CD14-positive monocyte (primary cell): Measurements from ENCODE around the gene NFKBIA. TPM values are rescaled to one million over a fixed set of nuclear protein-coding genes. Genes with fewer than 3 reads are reported as not detected.

ENCODE experiments used
- DNase-seq, 3 donors: peaks; one replicate each; pipeline ENCODE4 v3.0.0-alpha.2; 2011 to 2022
- H2AFZ ChIP-seq: 2 replicates; pipeline ENCODE4 v1.6.0; 2012; ENCODE audit warnings: mild to moderate bottlenecking, low read depth, low read length, inconsistent platforms; ENCODE audit not compliant: insufficient read depth, poor library complexity, severe bottlenecking
- H3K27ac ChIP-seq, 2 donors: 1 replicate in 1 of 2; 2 replicates in 1 of 2; pipeline ENCODE4 v1.5.1; 2012 to 2013; ENCODE audit warnings: low read length in 2 of 2, control low read depth in 1 of 2, inconsistent platforms in 1 of 2, low read depth in 1 of 2, mild to moderate bottlenecking in 1 of 2
- H3K27me3 ChIP-seq, 2 donors: one replicate each; pipeline versions ENCODE4 v1.6.0 to v1.6.1; 2011 to 2013; ENCODE audit warnings: low read length in 2 of 2; ENCODE audit not compliant: control insufficient read depth in 2 of 2, insufficient read depth in 2 of 2
- H3K36me3 ChIP-seq, 2 donors: replicated peaks in 1 of 2; 1 replicate in 1 of 2; 2 replicates in 1 of 2; pipeline versions ENCODE4 v1.5.1 to v1.6.1; 2012 to 2013; ENCODE audit warnings: low read length in 2 of 2, control low read depth in 1 of 2, inconsistent platforms in 1 of 2, mild to moderate bottlenecking in 1 of 2; ENCODE audit not compliant: insufficient read depth in 2 of 2, control insufficient read depth in 1 of 2
- H3K4me1 ChIP-seq, 2 donors: 1 replicate in 1 of 2; 2 replicates in 1 of 2; pipeline versions ENCODE4 v1.5.1 to v1.6.1; 2012 to 2013; ENCODE audit warnings: low read length in 2 of 2, control low read depth in 1 of 2, inconsistent platforms in 1 of 2, mild to moderate bottlenecking in 1 of 2, moderate library complexity in 1 of 2; ENCODE audit not compliant: insufficient read depth in 2 of 2, control insufficient read depth in 1 of 2
- H3K4me2 ChIP-seq: replicated peaks from 2 replicates; pipeline ENCODE3; 2012; ENCODE audit warnings: low read length, moderate library complexity, mild to moderate bottlenecking; ENCODE audit not compliant: poor library complexity, severe bottlenecking; ENCODE audit errors: extremely low read depth
- H3K4me3 ChIP-seq, 3 experiments: fragments of 200-600 bp in 1 of 3; sonication (generic) in 1 of 3; replicated peaks in 1 of 3; 1 replicate in 2 of 3; 2 replicates in 1 of 3; pipeline ENCODE4 v1.5.1; 2011 to 2013; ENCODE audit warnings: low read length in 3 of 3, mild to moderate bottlenecking in 3 of 3, control low read depth in 2 of 3, low read depth in 2 of 3, inconsistent platforms in 1 of 3, moderate library complexity in 1 of 3
- H3K79me2 ChIP-seq: 2 replicates; pipeline ENCODE4 v1.6.0; 2012; ENCODE audit warnings: mild to moderate bottlenecking, control low read depth, inconsistent platforms, low read length, moderate library complexity; ENCODE audit not compliant: insufficient read depth
- H3K9ac ChIP-seq: 2 replicates; pipeline ENCODE4 v1.6.0; 2017; ENCODE audit warnings: low read length, mild to moderate bottlenecking; ENCODE audit not compliant: insufficient read depth, poor library complexity, severe bottlenecking
- H3K9me3 ChIP-seq, 2 donors: replicated peaks in 1 of 2; 1 replicate in 1 of 2; 2 replicates in 1 of 2; pipeline versions ENCODE4 v1.5.1 to v1.6.1; 2012 to 2013; ENCODE audit warnings: low read length in 2 of 2, control low read depth in 1 of 2; ENCODE audit not compliant: control insufficient read depth in 1 of 2, insufficient read depth in 1 of 2
- H4K20me1 ChIP-seq: 2 replicates; pipeline ENCODE4 v1.6.0; 2012; ENCODE audit warnings: mild to moderate bottlenecking, low read length, control low read depth, moderate library complexity; ENCODE audit not compliant: insufficient read depth
- H3K27ac Mint-ChIP-seq, 7 donors: one replicate each; pipeline ENCODE4 v1.8.0; 2020; ENCODE audit warnings: mild to moderate bottlenecking in 7 of 7, mixed read lengths in 7 of 7, moderate library complexity in 6 of 7, inconsistent platforms in 2 of 7
- H3K27me3 Mint-ChIP-seq, 3 donors: one replicate each; pipeline ENCODE4 v1.8.0; 2021 to 2022; ENCODE audit warnings: low read depth in 3 of 3, mild to moderate bottlenecking in 3 of 3, mixed read lengths in 3 of 3, moderate library complexity in 3 of 3, inconsistent platforms in 1 of 3
- H3K36me3 Mint-ChIP-seq, 2 donors: one replicate each; pipeline ENCODE4 v1.8.0; 2020; ENCODE audit warnings: mixed read lengths in 2 of 2, inconsistent platforms in 1 of 2, mild to moderate bottlenecking in 1 of 2
- H3K4me1 Mint-ChIP-seq: one replicate; pipeline ENCODE4 v1.8.0; 2020; ENCODE audit warnings: mild to moderate bottlenecking, mixed read lengths
- H3K4me3 Mint-ChIP-seq, 2 donors: one replicate each; pipeline ENCODE4 v1.8.0; 2020; ENCODE audit warnings: mild to moderate bottlenecking in 2 of 2, mixed read lengths in 2 of 2, moderate library complexity in 1 of 2
- H3K9me3 Mint-ChIP-seq, 7 donors: one replicate each; pipeline ENCODE4 v1.8.0; 2020 to 2022; ENCODE audit warnings: mixed read lengths in 7 of 7, mild to moderate bottlenecking in 6 of 7, moderate library complexity in 6 of 7, inconsistent platforms in 2 of 7
- CTCF ChIP-seq: fragments of 200-600 bp; IDR thresholded peaks from one replicate; pipeline ENCODE4 v1.8.0; 2022; ENCODE audit warnings: antibody characterized with exemption, mild to moderate bottlenecking
- WGBS: methylation state at CpG from one replicate; pipeline ENCODE4 v1.1.5; 2013; ENCODE audit warnings: missing lambda C conversion rate; ENCODE audit not compliant: insufficient coverage; 5-methylcytosine and 5-hydroxymethylcytosine counted together
- intact Hi-C, 2 donors: fragments of 100-400 bp; cut with micrococcal nuclease; formaldehyde crosslinking; loops; one replicate each; pipeline versions ENCODE4 v1.15.0 to v1.15.1; 2023
- polyA plus RNA-seq, 3 donors: library from polyadenylated mRNA; depleted of rRNA in 1 of 3; unstranded in 2 of 3; stranded (reverse) in 1 of 3; fragments of 300-500 nt in 2 of 3; fragments of >200 nt in 1 of 3; fragmentation: Illumina TruSeq in 2 of 3; gene quantifications; 1 replicate in 2 of 3; 2 replicates in 1 of 3; pipeline ENCODE4 v1.2.3, GENCODE V29; 2012 to 2021

The NFKBIA gene
- polyA plus RNA-seq, 3 donors = 868 to 4,739 (median 935) TPM

- H3K9me3 Mint-ChIP-seq = peaks cover 0 to 2% (median 0%) of the 10 kb centered on the region in 7 donors
- Histone ChIP-seq H4K20me1 (no peaks in the 10 kb centered on the region), H3K27ac (no peak overlapping the region), H3K79me2 (no peaks in the 10 kb centered on the region), H3K36me3 (no peaks in the 10 kb centered on the region), H3K27me3 (no peaks in the 10 kb centered on the region), H3K4me3 (no peak overlapping the region), H3K9ac (no peak overlapping the region), H3K9me3 (no peaks in the 10 kb centered on the region), H3K4me1 (no peaks in the 10 kb centered on the region), H3K4me2 (no peak overlapping the region), H2AFZ (no peak overlapping the region)
- H3K4me1 Mint-ChIP-seq = peaks cover 7% of the 10 kb centered on the region
- H3K4me3 Mint-ChIP-seq = no peak overlapping the region
- peak overlapping the region in 1 of 7 donors; percentile 15 for H3K27ac Mint-ChIP-seq
- intact Hi-C loops = no loop called here
- peak; percentile 4 to 62 (median 11) for DNase-seq
- TF ChIP-seq CTCF = no peak
- no peaks in the 10 kb centered on the region for H3K36me3 Mint-ChIP-seq
- H3K27me3 Mint-ChIP-seq = peaks cover 0 to 4% (median 0%) of the 10 kb centered on the region in 3 donors
These were observed 30.6 kb upstream of the NFKBIA start for GRCh38 chr14:35435177-35435576.

DNA sequence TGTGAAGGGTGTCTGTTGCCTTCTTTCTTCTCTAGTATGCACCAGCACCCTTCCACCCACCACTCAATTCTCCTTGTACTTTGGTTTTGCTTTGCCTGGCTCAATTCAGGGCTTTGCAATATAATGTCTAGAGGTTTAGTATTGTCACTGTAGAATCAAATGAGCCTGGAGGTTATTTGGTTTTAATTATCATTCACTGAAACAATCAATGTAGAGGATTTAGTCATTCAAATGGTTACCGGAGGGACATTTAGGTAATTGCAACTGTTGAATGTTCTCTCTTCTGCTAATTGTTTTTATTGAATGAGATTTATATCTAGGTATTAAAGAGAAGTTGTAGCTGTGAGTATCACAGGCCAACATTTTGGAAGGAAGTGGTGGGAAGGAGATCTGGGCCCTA lies 29.3 kb upstream of the NFKBIA start:
- peak overlapping the region in 1 of 7 donors; percentile 42 for H3K27ac Mint-ChIP-seq
- H3K4me3 ChIP-seq = no peak overlapping the region
- H3K27me3 Mint-ChIP-seq = peaks cover 0 to 2% (median 0%) of the 10 kb centered on the region in 3 donors
- no peak overlapping the region for H3K9ac ChIP-seq
- TF ChIP-seq CTCF = no peak
- peaks cover 11% of the 10 kb centered on the region for H3K4me1 Mint-ChIP-seq
- H3K9me3 Mint-ChIP-seq = peaks cover 0 to 2% (median 0%) of the 10 kb centered on the region in 7 donors
- H3K27ac ChIP-seq = no peak overlapping the region
- no peak overlapping the region for H3K4me3 Mint-ChIP-seq
- no peak for DNase-seq
- H3K36me3 Mint-ChIP-seq = no peaks in the 10 kb centered on the region
- H3K9me3 ChIP-seq = no peaks in the 10 kb centered on the region
- no peak overlapping the region for H3K4me2 ChIP-seq
- intact Hi-C loops = no loop called here
- no peaks in the 10 kb centered on the region for H4K20me1 ChIP-seq
- H3K79me2 ChIP-seq = no peaks in the 10 kb centered on the region
- no CpG with 5 or more reads among the region's 1 CpG for WGBS
- H3K36me3 ChIP-seq = no peaks in the 10 kb centered on the region
- H3K27me3 ChIP-seq = no peaks in the 10 kb centered on the region
- no peak overlapping the region for H2AFZ ChIP-seq
- no peaks in the 10 kb centered on the region for H3K4me1 ChIP-seq
